ENCODE measurements around the gene OPCML.

OPCML gene

DNA sequence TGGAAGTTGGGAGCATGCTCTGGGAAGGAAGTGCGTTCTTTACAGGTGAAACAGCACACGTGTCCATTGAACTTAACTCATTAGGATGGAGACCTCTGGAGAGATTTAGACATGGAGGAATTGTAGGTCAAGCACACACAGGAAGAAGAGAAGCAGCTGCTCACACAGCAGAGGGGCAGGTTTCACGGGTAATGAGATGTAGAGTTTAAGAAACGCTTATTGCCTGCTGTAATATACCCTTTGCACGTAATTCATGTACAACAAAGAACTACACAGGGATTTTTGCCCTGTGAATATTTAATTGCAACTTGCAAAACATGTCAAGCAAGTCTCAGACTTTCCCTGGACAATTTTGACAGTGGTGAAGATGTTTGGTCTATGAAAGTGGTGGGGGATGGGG, 508.0 kb downstream of the OPCML start:
- in situ Hi-C loops (cut with MboI; ENCODE audit: low sequenced_read_pairs) = no loop called here
- no peaks in the 10 kb centered on the region for H3K9me3 ChIP-seq
- DNase-seq (ENCODE audit: low spot score in 2 of 2) = no peak

GRCh38 chr11:133023232-133023631, 509.1 kb downstream of the OPCML start:
- no peaks in the 10 kb centered on the region for H3K36me3 ChIP-seq (replicated peaks)

More for the DNA sequence above, 508.0 kb downstream of the OPCML start:
- no peaks in the 10 kb centered on the region for H3K4me1 ChIP-seq
- H3K27me3 ChIP-seq (ENCODE audit: low read depth) = no peaks in the 10 kb centered on the region
- H3K4me3 ChIP-seq = no peak overlapping the region
- H3K36me3 ChIP-seq (replicated peaks) = no peaks in the 10 kb centered on the region

DNA sequence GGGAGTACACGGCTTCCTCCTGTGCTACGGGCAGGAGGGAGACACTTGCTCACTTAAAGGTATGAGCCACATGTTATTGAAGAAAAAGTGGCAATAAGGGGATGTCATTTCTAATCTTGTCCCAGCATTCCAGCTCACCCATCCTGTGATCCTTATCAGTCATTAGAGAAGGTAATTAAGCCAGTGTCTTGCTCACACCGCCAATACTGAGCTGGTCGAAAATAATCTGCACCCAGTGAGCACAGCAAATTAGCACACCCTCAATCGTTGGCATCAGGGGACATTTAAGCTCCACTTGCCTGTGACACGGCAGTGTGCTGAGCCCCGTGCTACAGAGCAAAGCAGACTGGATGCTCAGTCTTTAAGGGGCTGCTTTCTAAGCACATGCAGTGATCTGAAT, 510.7 kb downstream of the OPCML start:
- no peaks in the 10 kb centered on the region for H3K4me1 ChIP-seq
- no peaks in the 10 kb centered on the region for H3K9me3 ChIP-seq
- no peaks in the 10 kb centered on the region for H3K27me3 ChIP-seq (ENCODE audit: low read depth)
- DNase-seq (ENCODE audit: low spot score in 2 of 2) = no peak
- in situ Hi-C loops (cut with MboI; ENCODE audit: low sequenced_read_pairs) = no loop called here
- no peaks in the 10 kb centered on the region for H3K36me3 ChIP-seq (replicated peaks)
- H3K4me3 ChIP-seq = no peak overlapping the region

More at GRCh38 chr11:133023232-133023631, 509.1 kb downstream of the OPCML start:
- DNase-seq (ENCODE audit: low spot score in 2 of 2) = no peak
- in situ Hi-C loops (cut with MboI; ENCODE audit: low sequenced_read_pairs) = no loop called here
- Histone ChIP-seq H3K27me3 (ENCODE audit: low read depth) (no peaks in the 10 kb centered on the region), H3K9me3 (no peaks in the 10 kb centered on the region), H3K4me1 (no peaks in the 10 kb centered on the region), H3K4me3 (no peak overlapping the region)

DNA sequence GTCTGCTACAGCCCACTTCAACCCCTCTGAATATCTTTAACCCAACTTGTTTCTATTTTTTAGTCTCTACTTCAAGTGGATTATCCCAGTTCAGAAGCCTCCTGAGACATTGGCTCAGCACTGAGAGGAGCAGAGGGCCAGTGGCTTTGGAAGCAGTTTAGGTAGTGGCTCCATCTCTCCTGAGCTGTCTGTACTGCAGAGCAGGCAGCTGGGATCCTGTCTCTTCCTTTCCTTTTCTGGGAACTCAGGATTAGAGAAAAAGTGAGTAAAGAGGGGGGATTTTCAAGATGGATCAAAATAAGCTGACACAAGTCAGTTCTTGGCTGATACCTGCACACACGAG, 512.0 kb downstream of the OPCML start:
- Histone ChIP-seq H3K36me3 (replicated peaks) (no peaks in the 10 kb centered on the region), H3K9me3 (no peaks in the 10 kb centered on the region), H3K4me3 (no peak overlapping the region), H3K27me3 (ENCODE audit: low read depth) (no peaks in the 10 kb centered on the region), H3K4me1 (no peaks in the 10 kb centered on the region)
- no peak for DNase-seq (ENCODE audit: low spot score in 2 of 2)
- in situ Hi-C loops (cut with MboI; ENCODE audit: low sequenced_read_pairs) = no loop called here

DNA sequence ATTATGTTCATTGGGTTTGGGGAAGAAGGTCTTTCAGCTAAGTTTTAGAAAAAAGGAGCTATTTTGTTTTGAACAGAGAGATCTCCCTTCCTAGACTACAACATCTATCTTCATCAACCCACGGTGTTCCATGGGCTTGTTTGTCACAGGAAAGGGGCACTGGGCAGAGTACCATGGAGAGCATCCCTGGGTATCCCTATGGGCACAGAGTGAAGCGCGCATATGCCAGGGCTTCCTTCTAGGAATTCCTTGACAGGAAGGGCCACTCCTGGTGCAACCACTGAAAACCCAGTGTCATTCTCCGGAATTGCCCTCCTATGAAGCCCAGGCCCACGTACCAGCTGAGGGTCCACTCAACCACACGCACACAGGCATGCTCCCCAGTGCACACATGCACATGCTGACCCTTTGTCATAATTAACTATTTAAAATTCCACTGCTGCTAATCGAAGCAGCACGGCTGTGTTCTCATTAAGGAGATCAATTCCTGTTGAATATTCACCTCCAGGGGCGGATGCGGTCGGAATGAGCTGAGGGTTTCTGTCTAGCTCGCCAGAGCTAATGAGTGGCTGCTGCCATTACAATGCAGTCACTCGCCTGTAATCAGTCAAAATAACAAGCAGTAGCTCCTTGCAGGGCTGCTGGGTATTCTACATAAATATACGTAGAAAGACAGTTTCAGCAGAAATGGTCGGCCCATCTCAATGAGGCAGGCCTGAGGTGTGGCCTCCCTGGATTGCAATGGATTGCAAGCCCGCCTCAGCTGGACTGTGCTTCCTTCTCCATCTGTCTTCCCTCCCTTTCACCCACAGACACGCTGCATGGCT, 512.5 kb downstream of the OPCML start:
- in situ Hi-C loops (cut with MboI; ENCODE audit: low sequenced_read_pairs) = no loop called here
- no peak for DNase-seq (ENCODE audit: low spot score in 2 of 2)
- Histone ChIP-seq H3K36me3 (replicated peaks) (no peaks in the 10 kb centered on the region), H3K4me3 (no peak overlapping the region), H3K27me3 (ENCODE audit: low read depth) (no peaks in the 10 kb centered on the region), H3K4me1 (no peaks in the 10 kb centered on the region), H3K9me3 (no peaks in the 10 kb centered on the region)

GRCh38 chr11:133015457-133015856, 516.8 kb downstream of the OPCML start:
- Histone ChIP-seq H3K27me3 (ENCODE audit: low read depth) (no peaks in the 10 kb centered on the region), H3K4me1 (no peaks in the 10 kb centered on the region), H3K9me3 (no peaks in the 10 kb centered on the region), H3K36me3 (replicated peaks) (no peaks in the 10 kb centered on the region), H3K4me3 (no peak overlapping the region)
- in situ Hi-C loops (cut with MboI; ENCODE audit: low sequenced_read_pairs) = no loop called here
- DNase-seq (ENCODE audit: low spot score in 2 of 2) = no peak

- Histone ChIP-seq H3K9me3 (no peaks in the 10 kb centered on the region), H3K4me1 (no peaks in the 10 kb centered on the region), H3K4me3 (no peak overlapping the region), H3K36me3 (replicated peaks) (no peaks in the 10 kb centered on the region), H3K27me3 (ENCODE audit: low read depth) (no peaks in the 10 kb centered on the region)
- DNase-seq (ENCODE audit: low spot score in 2 of 2) = no peak
- in situ Hi-C loops (cut with MboI; ENCODE audit: low sequenced_read_pairs) = no loop called here
Measured at GRCh38 chr11:133014337-133014736, 518.0 kb downstream of the OPCML start.

DNA sequence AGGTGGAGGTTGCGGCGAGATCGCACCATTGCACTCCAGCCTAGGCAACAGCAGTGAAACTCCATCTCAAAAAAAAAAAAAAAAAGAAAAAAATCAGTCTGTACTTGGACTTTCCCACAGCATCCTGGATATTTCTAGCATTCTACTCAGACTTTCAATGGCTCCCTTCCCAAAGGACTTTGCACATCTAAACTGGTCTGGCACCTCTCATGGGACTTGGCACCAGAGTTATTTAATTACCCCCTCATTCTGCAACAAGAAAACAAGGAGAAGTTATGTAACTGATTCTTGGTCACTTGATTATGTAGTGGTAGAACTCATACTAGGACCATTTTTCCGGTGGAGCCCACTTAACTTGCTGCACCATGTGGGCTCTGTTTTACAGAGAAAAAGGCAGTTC, 519.5 kb downstream of the OPCML start:
- no peaks in the 10 kb centered on the region for H3K27me3 ChIP-seq (ENCODE audit: low read depth)
- no peak for DNase-seq (ENCODE audit: low spot score in 2 of 2)
- H3K9me3 ChIP-seq = no peaks in the 10 kb centered on the region
- in situ Hi-C loops (cut with MboI; ENCODE audit: low sequenced_read_pairs) = no loop called here
- no peaks in the 10 kb centered on the region for H3K36me3 ChIP-seq (replicated peaks)
- H3K4me3 ChIP-seq = no peak overlapping the region
- H3K4me1 ChIP-seq = no peaks in the 10 kb centered on the region

- Histone ChIP-seq H3K9me3 (no peaks in the 10 kb centered on the region), H3K27me3 (ENCODE audit: low read depth) (no peaks in the 10 kb centered on the region), H3K36me3 (replicated peaks) (no peaks in the 10 kb centered on the region), H3K4me1 (no peaks in the 10 kb centered on the region), H3K4me3 (no peak overlapping the region)
- DNase-seq (ENCODE audit: low spot score in 2 of 2) = no peak
- in situ Hi-C loops (cut with MboI; ENCODE audit: low sequenced_read_pairs) = no loop called here
Measured at GRCh38 chr11:133011604-133012003, 520.7 kb downstream of the OPCML start.

- Histone ChIP-seq H3K9me3 (no peaks in the 10 kb centered on the region), H3K4me3 (no peak overlapping the region), H3K36me3 (replicated peaks) (no peaks in the 10 kb centered on the region), H3K4me1 (no peaks in the 10 kb centered on the region), H3K27me3 (ENCODE audit: low read depth) (no peaks in the 10 kb centered on the region)
- in situ Hi-C loops (cut with MboI; ENCODE audit: low sequenced_read_pairs) = no loop called here
- DNase-seq (ENCODE audit: low spot score in 2 of 2) = no peak
Measured at GRCh38 chr11:133007027-133007584, 525.2 kb downstream of the OPCML start.

- no peaks in the 10 kb centered on the region for H3K9me3 ChIP-seq
- no peak overlapping the region for H3K4me3 ChIP-seq
- DNase-seq (ENCODE audit: low spot score in 2 of 2) = no peak
- H3K27me3 ChIP-seq (ENCODE audit: low read depth) = no peaks in the 10 kb centered on the region
- in situ Hi-C loops (cut with MboI; ENCODE audit: low sequenced_read_pairs) = no loop called here
- H3K36me3 ChIP-seq (replicated peaks) = no peaks in the 10 kb centered on the region
- no peaks in the 10 kb centered on the region for H3K4me1 ChIP-seq
Measured at GRCh38 chr11:133004369-133004768, 527.9 kb downstream of the OPCML start.

- H3K4me3 ChIP-seq = no peak overlapping the region
- DNase-seq (ENCODE audit: low spot score in 2 of 2) = no peak
- no peaks in the 10 kb centered on the region for H3K9me3 ChIP-seq
- no peaks in the 10 kb centered on the region for H3K27me3 ChIP-seq (ENCODE audit: low read depth)
- H3K4me1 ChIP-seq = no peaks in the 10 kb centered on the region
- in situ Hi-C loops (cut with MboI; ENCODE audit: low sequenced_read_pairs) = no loop called here
- H3K36me3 ChIP-seq (replicated peaks) = no peaks in the 10 kb centered on the region
Measured at GRCh38 chr11:132999516-132999915, 532.8 kb downstream of the OPCML start.

GRCh38 chr11:132999031-132999430, 533.3 kb downstream of the OPCML start:
- H3K36me3 ChIP-seq (replicated peaks) = no peaks in the 10 kb centered on the region
- in situ Hi-C loops (cut with MboI; ENCODE audit: low sequenced_read_pairs) = no loop called here
- H3K4me3 ChIP-seq = no peak overlapping the region
- no peaks in the 10 kb centered on the region for H3K27me3 ChIP-seq (ENCODE audit: low read depth)
- H3K4me1 ChIP-seq = no peaks in the 10 kb centered on the region
- no peaks in the 10 kb centered on the region for H3K9me3 ChIP-seq
- no peak for DNase-seq (ENCODE audit: low spot score in 2 of 2)

GRCh38 chr11:132997396-132997795, 534.9 kb downstream of the OPCML start:
- Histone ChIP-seq H3K4me1 (no peaks in the 10 kb centered on the region), H3K36me3 (replicated peaks) (no peaks in the 10 kb centered on the region), H3K9me3 (no peaks in the 10 kb centered on the region), H3K4me3 (no peak overlapping the region), H3K27me3 (ENCODE audit: low read depth) (no peaks in the 10 kb centered on the region)
- DNase-seq (ENCODE audit: low spot score in 2 of 2) = no peak
- in situ Hi-C loops (cut with MboI; ENCODE audit: low sequenced_read_pairs) = no loop called here

- Histone ChIP-seq H3K9me3 (no peaks in the 10 kb centered on the region), H3K36me3 (replicated peaks) (no peaks in the 10 kb centered on the region), H3K27me3 (ENCODE audit: low read depth) (no peaks in the 10 kb centered on the region), H3K4me1 (no peaks in the 10 kb centered on the region), H3K4me3 (no peak overlapping the region)
- in situ Hi-C loops (cut with MboI; ENCODE audit: low sequenced_read_pairs) = no loop called here
- no peak for DNase-seq (ENCODE audit: low spot score in 2 of 2)
Measured at GRCh38 chr11:132994966-132995365, 537.3 kb downstream of the OPCML start.
